Neutrophil (primary cell): ENCODE results near the gene TTLL13.

Source experiments
- H3K27ac ChIP-seq: fragments of 200-600 bp; sonication (generic); 2 replicates; pipeline ENCODE4 v1.5.1; 2016; ENCODE audit warnings: mild to moderate bottlenecking, moderate library complexity
- H3K27me3 ChIP-seq: fragments of 200-600 bp; sonication (generic); 2 replicates; pipeline ENCODE4 v1.6.0; 2016; ENCODE audit warnings: mild to moderate bottlenecking
- H3K36me3 ChIP-seq: fragments of 200-600 bp; sonication (generic); 2 replicates; pipeline ENCODE4 v1.5.1; 2017
- H3K4me1 ChIP-seq, 2 experiments: fragments of 200-600 bp in 1 of 2; sonication (generic) in 1 of 2; 1 replicate in 1 of 2; 2 replicates in 1 of 2; pipeline versions ENCODE4 v1.5.1 to v1.6.1; 2013 to 2016; ENCODE audit warnings: low read depth in 1 of 2, low read length in 1 of 2, mild to moderate bottlenecking in 1 of 2, moderate library complexity in 1 of 2; ENCODE audit not compliant: control insufficient read depth in 1 of 2, insufficient read depth in 1 of 2
- H3K4me3 ChIP-seq, 2 experiments: fragments of 200-600 bp in 1 of 2; sonication (generic) in 1 of 2; 1 replicate in 1 of 2; 2 replicates in 1 of 2; pipeline ENCODE4 v1.5.1; 2013 to 2016; ENCODE audit warnings: low read depth in 1 of 2, low read length in 1 of 2, mild to moderate bottlenecking in 1 of 2, moderate library complexity in 1 of 2
- H3K9me3 ChIP-seq: fragments of 200-600 bp; sonication (generic); 2 replicates; pipeline ENCODE4 v1.5.1; 2016
- CTCF ChIP-seq: fragments of 200-600 bp; sonication (generic); IDR thresholded peaks from 2 replicates; pipeline ENCODE4 v1.5.1; 2016; ENCODE audit warnings: antibody characterized with exemption

TTLL13 gene

GRCh38 chr15:90211440-90212143 is 37.8 kb upstream of the TTLL13 start:
- Histone ChIP-seq H3K4me1 (peaks cover 56 to 59% of the 10 kb centered on the region in 2 experiments), H3K27ac (peak overlapping the region; percentile 79), H3K9me3 (no peaks in the 10 kb centered on the region), H3K36me3 (peaks cover 59% of the 10 kb centered on the region), H3K27me3 (no peaks in the 10 kb centered on the region), H3K4me3 (peak overlapping the region in 1 of 2 experiments; percentile 45)
- no peak for TF ChIP-seq CTCF

GRCh38 chr15:90212221-90213098 is 36.9 kb upstream of the TTLL13 start:
- peaks cover 47 to 50% of the 10 kb centered on the region in 2 experiments for H3K4me1 ChIP-seq
- no peaks in the 10 kb centered on the region for H3K9me3 ChIP-seq
- peak overlapping the region; percentile 79 for H3K27ac ChIP-seq
- no peak for TF ChIP-seq CTCF
- H3K27me3 ChIP-seq: no peaks in the 10 kb centered on the region
- H3K4me3 ChIP-seq: peak overlapping the region in 1 of 2 experiments; percentile 45
- peaks cover 55% of the 10 kb centered on the region for H3K36me3 ChIP-seq

GRCh38 chr15:90213122-90213817 is 36.1 kb upstream of the TTLL13 start:
- Histone ChIP-seq H3K27me3 (no peaks in the 10 kb centered on the region), H3K36me3 (peaks cover 58% of the 10 kb centered on the region), H3K4me1 (peaks cover 46 to 48% of the 10 kb centered on the region in 2 experiments), H3K27ac (peak overlapping the region; percentile 71), H3K4me3 (no peak overlapping the region), H3K9me3 (no peaks in the 10 kb centered on the region)
- TF ChIP-seq CTCF: no peak

- peaks cover 46 to 48% of the 10 kb centered on the region in 2 experiments for H3K4me1 ChIP-seq
- H3K9me3 ChIP-seq: no peaks in the 10 kb centered on the region
- H3K36me3 ChIP-seq: peaks cover 63% of the 10 kb centered on the region
- TF ChIP-seq CTCF: no peak
- H3K27ac ChIP-seq: peak overlapping the region; percentile 71
- no peaks in the 10 kb centered on the region for H3K27me3 ChIP-seq
- no peak overlapping the region for H3K4me3 ChIP-seq
Measured at GRCh38 chr15:90213818-90214204, 35.5 kb upstream of the TTLL13 start.

DNA sequence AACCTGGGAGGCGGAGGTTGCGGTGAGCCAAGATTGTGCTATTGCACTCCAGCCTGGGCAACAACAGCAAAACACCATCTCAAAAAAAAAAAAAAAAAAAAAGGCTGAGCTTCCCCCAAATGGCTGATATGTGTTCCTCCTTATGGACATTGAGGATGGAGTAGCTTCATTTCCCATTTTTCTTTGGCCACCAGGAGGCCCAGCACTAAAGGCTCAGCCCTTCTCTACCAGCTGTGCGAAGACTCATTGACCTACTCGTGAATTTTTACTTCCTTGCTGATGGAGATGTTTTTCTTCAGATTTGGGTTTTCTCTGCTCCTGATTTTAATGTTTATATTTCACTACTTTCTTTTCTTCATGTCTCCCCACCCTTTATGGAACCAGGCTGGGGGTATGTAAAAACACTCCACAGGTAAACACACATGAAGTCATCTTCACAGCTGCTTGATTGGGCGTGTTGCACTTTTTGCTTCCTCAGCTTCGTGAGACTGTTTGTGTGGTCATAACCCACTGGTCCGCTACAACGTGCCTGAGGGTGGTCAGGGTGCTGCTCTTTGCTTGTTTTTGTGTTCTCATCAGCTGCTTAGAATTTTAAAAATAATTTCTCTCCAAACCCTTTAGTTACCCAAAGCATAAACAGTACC is 34.7 kb upstream of the TTLL13 start:
- H3K27ac ChIP-seq: peak overlapping the region; percentile 48
- no peaks in the 10 kb centered on the region for H3K9me3 ChIP-seq
- TF ChIP-seq CTCF: no peak
- no peaks in the 10 kb centered on the region for H3K27me3 ChIP-seq
- H3K4me1 ChIP-seq: peaks cover 46 to 48% of the 10 kb centered on the region in 2 experiments
- H3K4me3 ChIP-seq: no peak overlapping the region
- peaks cover 64% of the 10 kb centered on the region for H3K36me3 ChIP-seq
